Stimulated activated CD8-positive, alpha-beta memory T cell treated with anti-CD3 and anti-CD28 coated beads, Interleukin-12 subunit alpha, Interleukin-12 subunit beta, amount 100 ng/mL, for 24 hours (primary cell): ENCODE results near the gene CUL1.

Experiments used
- DNase-seq: peaks from one replicate; pipeline ENCODE4 v3.0.0-alpha.2; 2020; ENCODE audit errors: extremely low read depth

Gene CUL1

DNA sequence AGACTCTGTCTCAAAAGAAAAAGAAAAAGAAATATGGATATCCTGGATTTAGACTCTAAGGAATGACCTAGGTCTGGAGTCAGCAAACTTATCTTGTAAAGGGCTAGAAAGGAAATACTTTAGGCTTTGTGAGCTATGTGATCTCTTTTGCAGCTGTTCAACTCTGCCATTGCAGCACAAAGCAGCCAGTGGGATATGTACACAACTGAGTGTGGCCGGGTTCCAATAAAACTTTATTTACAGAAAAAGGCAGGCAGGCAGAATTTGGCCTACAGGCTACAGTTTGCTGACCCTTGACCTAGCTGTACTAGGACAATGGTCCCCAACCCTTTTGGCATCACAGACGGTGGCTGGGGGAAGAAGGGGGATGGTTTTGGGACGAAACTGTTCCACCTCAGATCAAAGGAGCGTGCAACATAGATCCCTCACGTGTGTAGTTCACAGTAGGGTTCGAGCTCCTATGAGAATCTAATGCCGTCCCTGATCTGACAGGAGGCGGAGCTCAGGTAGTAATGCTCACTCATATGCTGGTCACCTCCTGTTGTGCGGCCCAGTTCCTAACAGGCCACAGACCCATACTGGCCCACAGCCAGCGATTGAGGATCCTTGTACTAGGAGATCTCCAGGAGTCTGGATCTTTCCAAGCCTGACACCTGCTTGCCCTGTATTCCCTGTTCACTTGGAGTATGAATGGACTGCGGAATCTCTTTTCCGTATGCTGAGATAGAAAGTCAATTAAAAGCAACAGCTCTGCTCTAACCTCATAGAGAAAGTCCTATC lies 63.0 kb downstream of the CUL1 start:
- DNase-seq: no peak

DNA sequence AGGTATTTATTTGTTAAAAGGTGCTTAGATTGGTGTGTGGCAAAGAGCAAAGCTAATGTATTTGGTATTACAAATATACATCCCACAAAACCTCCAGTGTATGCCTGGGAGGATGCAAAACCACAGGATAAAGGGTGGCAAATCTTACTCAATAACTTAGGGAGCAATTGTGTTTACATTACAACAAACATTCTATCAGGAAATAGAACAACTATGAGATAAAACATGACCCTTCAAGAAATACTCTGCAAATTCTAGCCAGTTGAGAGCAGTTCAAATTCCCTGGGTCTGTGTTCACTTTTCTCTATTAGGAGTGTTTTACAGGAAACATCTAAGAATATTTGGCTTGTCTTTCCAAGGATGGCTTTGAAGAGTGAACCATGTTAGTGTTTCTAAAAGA lies 64.9 kb downstream of the CUL1 start:
- no peak for DNase-seq

DNA sequence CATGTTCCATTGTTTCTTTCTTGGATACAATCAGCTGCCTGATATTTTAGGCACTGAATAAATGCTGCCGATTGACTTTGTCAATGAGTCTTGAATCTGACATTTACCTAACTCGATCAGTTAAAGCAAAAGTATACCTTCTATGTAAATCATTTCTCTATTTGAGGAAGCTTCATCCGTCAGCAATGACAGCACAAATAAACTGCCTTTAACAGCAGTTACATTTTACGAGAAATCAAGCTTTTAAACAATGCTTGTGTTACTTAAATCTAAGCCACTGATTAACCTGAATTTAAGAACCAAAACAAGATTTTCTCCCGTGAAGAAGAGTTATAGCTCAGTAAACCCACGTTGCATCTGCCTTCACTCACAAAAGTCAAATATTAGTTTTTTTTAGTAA lies 71.3 kb downstream of the CUL1 start:
- DNase-seq: no peak

DNA sequence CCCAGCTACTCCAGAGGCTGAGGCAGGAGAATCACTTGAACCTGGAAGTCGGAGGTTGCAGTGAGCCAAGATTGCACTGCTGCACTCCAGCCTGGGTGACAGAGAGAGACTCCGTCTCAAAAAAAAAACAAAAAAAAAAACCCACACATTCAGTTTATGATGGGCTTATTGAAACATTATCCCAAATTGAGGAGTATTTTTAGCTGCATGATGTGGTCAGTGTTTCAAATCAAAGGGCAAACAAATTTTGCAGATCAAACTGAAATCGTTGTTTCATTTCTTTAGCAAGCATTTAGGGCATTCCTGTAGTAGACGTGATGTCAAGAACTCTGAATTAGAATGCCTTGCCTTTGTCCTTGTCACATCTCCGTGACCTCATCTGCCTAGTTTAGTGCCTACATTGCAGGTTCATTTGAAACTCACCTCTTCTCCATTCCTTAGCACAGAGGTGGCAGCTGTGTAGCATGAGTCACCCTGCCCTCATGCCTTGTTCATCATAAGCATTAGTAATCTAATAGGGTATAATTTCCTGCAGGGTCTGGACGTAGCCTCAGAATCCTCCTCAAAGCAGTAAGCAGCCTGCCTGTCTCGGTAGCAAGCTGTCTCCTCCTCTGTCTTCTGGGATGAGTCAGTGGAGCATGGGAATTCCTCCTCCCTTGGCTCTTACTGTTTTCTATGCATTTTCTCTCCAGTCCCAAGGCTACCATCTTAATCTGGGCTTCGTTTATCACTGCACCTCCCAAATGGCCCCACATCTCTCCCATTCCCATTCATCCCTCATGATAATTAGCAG lies 73.8 kb downstream of the CUL1 start:
- no peak for DNase-seq

DNA sequence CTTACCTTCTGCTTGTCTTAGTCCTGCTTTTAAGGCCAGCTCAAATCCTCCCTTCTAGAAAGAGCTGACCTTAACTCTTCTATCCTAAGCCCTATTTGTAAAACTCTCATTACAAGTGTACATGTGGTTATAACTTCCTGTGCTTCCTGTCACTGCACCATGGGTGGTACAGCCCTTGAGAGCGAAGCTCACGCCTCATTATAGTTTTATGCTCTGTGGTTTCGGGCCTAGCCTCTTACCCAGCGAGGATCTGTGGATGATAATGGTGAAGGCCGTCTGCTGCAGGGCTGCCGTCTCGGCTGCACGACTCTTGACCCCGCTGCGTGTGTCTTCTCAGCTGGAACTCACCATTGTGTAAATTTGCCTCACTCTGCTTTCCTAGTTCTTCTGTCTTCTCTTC lies 74.6 kb downstream of the CUL1 start:
- DNase-seq: no peak

DNA sequence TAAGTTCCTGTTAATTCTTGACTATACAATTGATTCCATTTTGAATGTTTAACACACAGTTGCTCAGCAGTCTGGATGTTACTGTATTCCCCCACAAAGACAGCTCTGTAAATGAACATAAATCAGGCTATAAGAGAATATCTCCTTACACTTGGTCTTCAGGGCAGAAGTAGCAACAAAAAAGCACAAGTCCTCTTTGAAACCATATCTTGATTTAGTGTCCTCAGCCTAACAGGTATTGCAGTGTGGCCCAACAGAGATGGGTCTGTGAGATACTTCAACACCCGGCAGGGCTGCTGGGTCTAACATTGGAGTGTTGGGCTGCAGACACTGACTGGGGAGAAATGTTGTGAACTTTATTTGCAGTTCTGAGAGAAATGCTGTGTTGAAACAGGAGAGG lies 75.8 kb downstream of the CUL1 start:
- DNase-seq: no peak

DNA sequence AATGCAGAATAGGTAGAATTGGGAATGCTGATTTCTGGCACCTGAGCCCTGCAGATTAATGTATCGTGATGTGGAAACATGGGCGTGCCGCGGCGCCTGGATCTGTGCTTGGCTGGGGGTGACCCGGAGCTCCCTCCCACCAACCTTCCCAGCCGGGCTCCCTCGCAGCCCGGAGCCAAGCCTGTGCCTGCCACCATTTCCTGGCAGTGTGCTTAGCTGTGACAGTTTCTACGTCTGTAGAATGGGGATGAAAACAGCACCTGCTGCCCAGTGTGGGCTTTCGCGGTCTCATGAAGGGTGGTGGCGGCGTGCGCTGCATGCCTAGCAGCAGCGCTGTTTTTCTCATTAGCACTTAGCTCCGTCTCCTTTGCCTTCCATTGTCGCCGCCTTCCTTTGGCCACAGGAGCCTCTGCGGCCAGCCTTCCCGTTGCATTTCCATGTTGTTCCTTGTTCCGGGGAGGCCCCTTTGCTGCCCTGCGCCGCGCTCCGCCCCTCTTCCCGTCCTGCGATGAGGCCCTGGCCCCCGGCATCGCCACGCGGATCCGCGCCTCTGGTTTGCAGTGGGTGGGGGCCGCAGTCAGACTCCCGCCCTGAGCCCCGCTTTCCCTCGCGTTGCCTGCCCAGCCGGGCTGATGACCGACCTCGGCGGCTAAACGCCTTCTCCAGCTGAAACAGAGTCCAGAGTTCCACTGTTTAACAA lies 84.2 kb downstream of the CUL1 start:
- DNase-seq: no peak

DNA sequence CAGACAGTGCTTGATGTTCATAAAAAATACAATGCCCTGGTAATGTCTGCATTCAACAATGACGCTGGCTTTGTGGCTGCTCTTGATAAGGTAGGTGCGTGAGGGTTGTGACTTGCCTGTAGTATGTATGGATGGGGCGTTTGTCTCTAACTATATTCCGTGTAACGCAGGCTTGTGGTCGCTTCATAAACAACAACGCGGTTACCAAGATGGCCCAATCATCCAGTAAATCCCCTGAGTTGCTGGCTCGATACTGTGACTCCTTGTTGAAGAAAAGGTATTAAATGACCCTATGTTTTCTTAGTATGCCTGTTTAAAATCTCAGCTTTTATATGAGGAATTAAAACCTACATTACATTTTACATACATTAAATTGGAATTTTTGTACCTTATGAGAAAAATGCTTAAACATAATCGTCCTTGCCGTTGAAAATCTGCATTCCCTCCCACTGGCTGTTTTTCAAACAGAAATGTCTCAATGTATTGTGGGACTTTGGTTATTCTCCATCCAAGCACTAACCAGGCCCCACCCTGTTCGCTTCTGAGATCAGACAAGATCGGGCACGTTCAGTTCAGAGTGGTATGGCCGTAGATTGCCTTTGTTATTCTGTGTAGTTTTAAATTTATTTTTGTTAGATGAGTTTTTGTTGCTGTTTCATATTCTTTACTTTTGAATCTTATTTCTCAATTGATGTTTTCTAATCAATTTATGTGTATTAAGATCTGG lies 85.3 kb downstream of the CUL1 start:
- DNase-seq: no peak

DNA sequence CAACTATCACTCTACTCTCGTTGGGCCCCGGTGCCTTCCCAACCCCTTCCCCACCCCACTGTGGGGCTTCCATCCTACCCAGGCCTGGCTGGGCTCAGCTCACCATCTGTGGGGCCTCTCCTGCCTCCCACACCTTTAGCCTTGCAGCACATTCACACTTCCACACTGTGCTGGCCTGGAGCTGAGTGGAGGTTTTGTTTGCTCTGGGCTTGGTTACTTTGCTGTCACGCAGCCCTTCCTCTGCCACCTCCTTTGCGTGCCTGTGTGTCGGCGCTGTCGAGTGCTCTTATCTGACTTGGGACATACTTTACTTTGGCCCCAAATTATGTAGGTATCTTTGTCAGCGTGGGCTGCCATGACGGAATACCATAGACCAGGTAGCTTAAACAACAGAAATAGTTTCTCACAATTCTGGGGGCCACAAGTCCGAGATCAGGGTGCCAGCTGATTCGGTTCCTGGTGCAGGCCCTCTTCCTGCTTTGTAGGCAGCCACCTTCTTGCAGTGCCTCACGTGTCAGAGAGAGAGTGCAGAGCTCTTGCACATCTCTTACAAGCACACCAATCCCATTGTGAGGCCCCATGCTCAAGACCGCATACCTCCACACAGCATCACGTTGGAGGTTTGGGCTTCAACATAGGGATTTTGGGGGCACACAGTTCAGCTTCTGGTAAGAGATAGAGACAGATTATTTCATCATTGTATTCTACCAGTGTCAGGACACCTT lies 89.0 kb downstream of the CUL1 start:
- DNase-seq: no peak

DNA sequence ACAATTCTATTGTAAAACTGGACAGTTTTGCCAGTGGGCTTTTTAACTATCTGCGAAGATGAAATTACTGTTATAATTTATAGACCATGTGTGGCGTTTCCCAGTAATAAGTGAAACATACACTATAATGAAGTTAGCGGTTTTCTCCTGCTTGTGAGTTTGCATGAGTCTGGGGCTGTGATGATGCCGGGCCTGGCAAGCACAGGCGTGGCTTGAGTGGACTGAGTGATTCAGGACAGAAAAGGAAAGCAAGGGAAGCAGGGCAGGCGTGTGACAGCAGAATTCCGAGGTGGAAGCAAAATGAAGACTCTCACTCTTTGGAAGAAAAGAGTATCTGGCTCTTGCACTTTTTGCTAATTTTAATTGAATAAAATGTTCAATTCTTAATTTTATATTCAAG lies 90.5 kb downstream of the CUL1 start:
- DNase-seq: no peak

DNA sequence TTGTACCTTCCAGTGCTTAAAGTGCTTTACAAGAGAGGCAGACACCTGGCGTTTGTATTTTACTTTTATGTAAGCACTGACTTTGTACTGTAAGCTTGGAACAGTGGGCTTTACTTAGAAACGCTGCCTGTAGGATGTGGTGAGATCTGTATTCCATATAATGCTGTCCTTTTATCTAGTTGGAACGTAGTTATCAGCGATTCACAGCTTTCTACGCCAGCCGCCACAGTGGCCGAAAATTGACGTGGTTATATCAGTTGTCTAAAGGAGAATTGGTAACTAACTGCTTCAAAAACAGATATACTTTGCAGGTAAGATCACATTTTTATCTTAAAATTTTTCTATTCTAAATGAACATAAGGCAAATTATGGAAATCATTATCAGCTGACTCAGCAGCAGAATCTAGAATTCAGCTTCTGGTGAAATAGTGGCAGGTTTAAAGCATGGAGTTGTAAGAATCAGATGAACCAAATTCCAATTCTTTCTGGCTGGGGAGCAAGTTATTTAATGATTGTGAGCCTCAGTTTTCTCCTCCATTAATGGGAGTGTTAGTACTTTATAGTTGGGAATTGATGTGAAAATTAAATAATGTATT lies 91.5 kb downstream of the CUL1 start:
- DNase-seq: no peak

DNA sequence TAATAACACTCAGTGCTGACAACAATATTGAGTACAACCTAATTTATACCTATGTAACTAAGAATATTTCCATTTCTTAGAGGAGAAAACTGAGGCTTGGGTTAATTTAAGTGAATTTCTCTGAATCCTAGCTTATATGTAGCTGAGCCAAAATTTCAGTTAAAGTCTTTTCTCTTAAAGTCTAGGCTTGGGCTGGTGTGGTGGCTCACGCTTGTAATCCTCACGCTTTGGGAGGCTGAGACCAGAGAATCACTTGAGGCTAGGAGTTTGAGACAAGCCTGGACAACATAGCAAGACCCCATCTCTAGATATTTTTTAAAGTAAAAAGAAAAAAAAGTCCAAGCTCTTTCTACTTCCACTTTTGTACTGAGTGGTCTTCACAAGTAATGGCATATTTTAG lies 92.1 kb downstream of the CUL1 start:
- DNase-seq: no peak

DNA sequence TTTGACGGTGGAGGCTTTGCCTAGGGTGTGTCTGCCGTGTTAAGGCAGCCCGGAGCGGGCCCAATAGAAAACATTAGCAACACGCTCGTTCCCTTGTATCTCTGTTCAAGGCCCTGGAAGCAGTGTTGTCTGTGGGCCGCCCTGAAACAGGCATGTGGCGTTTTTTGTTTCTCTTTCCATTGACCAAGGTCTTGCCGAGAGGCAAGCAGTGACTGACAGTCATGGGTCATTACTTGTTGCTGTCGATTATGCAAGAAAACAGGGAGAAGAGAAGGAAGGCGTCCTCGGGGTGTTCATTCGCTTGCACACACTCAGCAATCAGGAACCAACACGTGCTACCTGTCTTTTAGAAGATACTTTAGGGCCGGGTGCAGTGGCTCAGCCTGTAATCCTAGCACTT lies 92.8 kb downstream of the CUL1 start:
- DNase-seq: no peak

DNA sequence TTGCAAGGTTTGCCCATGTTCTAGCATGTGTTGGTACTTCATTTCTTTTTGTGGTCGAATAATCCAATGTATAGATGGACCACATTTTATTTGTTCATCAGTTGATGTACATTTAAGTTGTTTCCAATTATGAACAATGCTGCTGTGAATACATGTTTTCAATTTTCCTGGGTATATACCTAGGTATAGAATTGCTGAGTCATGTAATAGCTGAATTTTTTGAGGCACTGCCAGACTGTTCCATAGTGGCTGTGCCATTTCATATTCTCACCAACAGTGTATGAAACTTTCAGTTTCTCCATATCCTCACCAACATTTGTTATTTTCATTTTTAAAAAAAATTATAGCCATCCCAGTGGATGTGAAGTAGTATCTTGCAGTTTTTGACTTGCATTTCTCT lies 94.9 kb downstream of the CUL1 start:
- DNase-seq: no peak

DNA sequence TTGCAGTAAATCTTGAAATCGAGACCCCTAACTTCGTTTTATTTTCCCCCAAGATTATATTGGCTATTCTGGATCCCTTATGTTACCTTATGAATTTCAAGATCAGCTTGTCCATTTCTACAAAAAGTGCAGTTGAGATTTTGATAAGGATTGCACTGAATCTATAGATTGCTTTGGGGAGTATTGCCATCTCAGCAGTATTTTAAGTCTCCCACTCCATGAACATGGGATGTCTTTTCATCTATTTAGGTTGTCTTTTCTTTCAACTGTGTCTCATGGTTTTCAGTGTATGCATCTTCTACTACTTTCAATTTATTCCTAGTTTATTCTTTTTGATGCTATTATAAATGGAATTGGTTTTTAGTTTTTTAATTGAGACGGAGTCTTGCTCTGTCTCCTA lies 95.8 kb downstream of the CUL1 start:
- DNase-seq: no peak

DNA sequence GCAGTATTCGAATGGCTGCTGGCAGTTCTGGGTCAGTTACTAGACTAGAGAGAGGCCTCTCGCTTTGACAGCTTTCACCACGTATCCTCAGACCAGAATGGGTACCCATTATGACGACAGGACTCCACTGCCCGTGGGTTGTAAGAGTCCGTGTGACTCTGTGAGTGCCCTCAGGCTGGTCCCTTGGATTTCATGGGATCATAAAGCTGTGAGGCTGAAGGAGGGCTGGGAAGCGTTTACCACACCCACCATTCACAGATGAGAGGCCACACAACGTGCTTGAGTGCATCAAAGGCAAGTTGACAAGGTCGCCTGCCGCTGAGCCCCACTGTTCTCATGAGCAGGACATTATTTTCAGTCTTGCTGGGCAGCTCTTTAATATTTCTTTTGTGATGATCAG lies 98.1 kb downstream of the CUL1 start:
- DNase-seq: no peak

DNA sequence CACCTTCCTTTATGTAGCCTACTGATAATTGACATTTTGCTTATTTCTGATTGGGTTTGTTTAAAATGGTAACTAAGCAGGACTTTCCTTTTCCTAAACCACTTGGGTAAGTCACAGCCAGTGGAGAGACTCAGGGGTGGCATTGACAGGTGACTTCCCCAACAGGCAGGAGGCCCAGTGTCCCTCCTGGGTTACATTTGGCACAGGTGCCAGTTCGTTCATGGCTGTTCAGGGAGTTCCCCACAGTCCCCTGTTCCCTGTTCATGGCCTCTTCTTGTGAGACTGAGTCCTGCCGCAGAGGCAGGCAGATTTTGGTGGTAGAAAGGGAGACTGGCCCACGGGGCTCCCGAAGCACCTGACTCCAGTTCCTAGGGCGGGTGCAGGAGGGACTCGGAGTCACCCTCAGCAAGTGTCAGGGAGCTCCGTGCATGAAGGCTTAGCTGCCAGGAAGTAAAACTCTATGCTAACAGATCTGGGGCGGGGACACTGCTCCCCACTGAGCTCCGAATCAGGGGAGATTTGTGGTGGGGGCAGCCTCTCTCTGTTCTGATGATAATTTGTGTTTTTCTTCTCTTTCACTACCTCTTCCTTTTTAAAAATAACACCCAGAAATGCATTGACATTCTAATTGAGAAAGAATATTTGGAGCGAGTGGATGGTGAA lies 101.3 kb downstream of the CUL1 start:
- DNase-seq: no peak

DNA sequence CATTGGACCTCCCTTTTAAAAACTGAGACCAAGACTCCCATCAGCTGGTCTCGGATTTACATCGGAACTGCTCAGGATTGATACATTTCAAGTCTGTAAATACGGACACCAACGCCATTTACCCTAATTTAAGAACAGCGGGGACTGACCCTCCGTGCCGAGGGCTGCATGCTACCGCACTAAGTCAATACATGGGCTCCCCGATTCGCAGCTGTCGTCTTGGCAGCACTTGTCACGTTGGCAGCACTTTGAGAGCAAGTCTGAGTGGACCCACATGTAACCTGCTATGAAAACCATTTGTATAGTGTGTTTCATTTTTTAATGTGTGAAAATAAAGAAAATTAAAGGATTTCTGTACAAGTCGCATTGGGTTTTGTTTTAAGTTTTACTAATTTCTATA lies 102.0 kb downstream of the CUL1 start:
- DNase-seq: no peak

DNA sequence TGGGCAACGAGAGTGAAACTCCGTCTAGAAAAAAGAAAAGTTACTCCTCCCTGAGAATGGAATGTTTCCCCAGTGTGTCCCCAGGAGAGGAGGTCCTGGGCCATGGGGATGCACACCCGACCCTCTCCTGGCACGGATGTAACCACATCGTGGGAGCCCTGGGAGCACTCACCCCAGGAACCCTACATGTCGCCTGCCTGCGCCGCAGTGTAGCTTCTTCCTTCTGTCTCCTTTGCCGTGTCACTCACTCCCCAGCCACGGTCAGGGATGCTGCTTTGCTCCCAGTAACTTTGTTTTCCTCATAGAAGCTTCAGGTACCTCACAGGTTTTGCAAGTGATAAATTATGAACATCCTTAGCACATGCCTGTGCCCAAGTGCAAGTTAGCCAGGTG lies 103.4 kb downstream of the CUL1 start:
- DNase-seq: no peak

DNA sequence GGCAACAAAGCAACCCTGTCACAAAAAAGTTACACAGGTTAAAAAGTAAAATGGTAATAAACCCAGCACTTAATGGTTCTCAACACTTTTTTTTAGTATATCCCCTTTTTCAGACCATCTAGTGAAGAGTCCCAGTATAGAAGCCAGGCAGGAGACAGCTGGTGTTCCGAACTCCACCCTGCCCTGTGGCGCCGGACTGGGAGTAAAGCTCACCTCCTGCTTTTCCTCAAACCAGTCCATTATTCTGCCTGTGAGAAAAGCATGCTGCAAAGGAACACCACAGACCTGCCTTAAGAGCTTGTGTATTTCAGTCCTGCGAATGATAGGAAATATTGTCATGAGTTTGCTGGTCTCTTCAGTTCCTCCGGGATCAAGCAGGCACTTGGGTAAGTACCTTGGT lies 104.4 kb downstream of the CUL1 start:
- DNase-seq: no peak
